Stomach smooth muscle (tissue), 2 donors: ENCODE data around the gene LHFPL5.

Experiments
- H3K27ac ChIP-seq: one replicate; pipeline ENCODE4 v1.7.0; 2013; ENCODE audit warnings: mild to moderate bottlenecking, low read length, inconsistent platforms
- H3K27me3 ChIP-seq, 2 donors: one replicate each; pipeline ENCODE4 v1.7.0; 2013; ENCODE audit warnings: low read length in 2 of 2; ENCODE audit not compliant: insufficient read depth in 2 of 2, control insufficient read depth in 1 of 2
- H3K36me3 ChIP-seq, 2 donors: one replicate each; pipeline ENCODE4 v1.7.0; 2013; ENCODE audit warnings: low read length in 2 of 2; ENCODE audit not compliant: control insufficient read depth in 2 of 2, insufficient read depth in 2 of 2
- H3K4me1 ChIP-seq: one replicate; pipeline ENCODE4 v1.7.0; 2013; ENCODE audit warnings: low read length; ENCODE audit not compliant: control insufficient read depth, insufficient read depth
- H3K4me3 ChIP-seq, 2 donors: one replicate each; pipeline ENCODE4 v1.7.0; 2013; ENCODE audit warnings: low read length in 2 of 2
- H3K9ac ChIP-seq, 2 donors: one replicate each; pipeline ENCODE4 v1.7.0; 2013; ENCODE audit warnings: low read length in 2 of 2, mild to moderate bottlenecking in 1 of 2
- H3K9me3 ChIP-seq, 2 donors: one replicate each; pipeline ENCODE4 v1.7.0; 2013; ENCODE audit warnings: low read length in 2 of 2; ENCODE audit not compliant: control insufficient read depth in 2 of 2
- donor health status: healthy.
- donor health status: Pancreatic carcinoma.

Gene LHFPL5

DNA sequence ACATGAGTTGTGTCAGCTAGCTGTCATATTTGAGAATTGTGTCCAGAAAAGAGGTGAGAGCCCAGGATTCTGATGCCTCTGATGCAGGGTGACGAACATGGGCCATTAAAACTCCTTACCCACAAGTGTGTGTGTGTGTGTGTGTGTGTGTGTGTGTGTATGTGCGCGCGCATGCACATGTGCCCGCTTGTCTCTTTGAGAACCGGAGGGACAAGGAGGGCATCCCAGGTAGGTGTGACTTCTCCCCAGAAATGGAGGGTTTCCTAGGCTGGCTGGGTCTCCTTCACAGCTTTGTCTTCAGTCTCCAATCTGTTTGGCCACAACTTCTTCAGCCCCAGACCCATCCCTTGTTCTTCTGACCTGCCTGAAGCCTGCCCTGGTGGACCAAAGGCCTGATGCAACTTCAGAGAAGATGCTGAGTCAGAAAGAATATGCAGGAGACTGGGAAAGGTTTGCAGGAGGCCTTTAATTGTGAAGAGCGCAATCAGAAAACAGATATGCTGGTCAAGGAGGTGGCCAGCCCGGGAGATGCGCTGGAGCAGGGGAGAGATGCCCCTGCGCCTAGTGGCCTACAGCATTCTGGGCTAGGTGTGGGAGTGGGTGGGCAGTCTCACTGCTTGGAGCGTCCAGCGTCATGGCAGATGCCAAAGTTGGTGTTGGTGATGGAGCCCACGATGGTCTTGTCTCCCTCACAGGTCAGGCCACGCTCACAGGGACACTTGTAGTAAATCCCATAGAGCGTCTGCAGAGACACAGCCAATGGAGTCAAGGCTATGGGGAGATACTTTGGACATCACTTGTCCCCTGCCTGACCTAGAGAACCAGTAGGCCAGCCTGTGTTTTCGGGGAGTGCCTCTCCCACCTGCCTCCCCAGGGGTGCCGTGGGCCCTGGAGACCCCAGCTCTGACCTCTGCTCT lies 10.4 kb upstream of the LHFPL5 start:
- H3K9ac ChIP-seq = no peak overlapping the region
- H3K27me3 ChIP-seq = peaks cover 0 to 34% of the 10 kb centered on the region in 2 donors
- H3K9me3 ChIP-seq = no peaks in the 10 kb centered on the region
- no peaks in the 10 kb centered on the region for H3K4me1 ChIP-seq
- no peaks in the 10 kb centered on the region for H3K36me3 ChIP-seq
- H3K4me3 ChIP-seq = no peak overlapping the region
- H3K27ac ChIP-seq = no peak overlapping the region

DNA sequence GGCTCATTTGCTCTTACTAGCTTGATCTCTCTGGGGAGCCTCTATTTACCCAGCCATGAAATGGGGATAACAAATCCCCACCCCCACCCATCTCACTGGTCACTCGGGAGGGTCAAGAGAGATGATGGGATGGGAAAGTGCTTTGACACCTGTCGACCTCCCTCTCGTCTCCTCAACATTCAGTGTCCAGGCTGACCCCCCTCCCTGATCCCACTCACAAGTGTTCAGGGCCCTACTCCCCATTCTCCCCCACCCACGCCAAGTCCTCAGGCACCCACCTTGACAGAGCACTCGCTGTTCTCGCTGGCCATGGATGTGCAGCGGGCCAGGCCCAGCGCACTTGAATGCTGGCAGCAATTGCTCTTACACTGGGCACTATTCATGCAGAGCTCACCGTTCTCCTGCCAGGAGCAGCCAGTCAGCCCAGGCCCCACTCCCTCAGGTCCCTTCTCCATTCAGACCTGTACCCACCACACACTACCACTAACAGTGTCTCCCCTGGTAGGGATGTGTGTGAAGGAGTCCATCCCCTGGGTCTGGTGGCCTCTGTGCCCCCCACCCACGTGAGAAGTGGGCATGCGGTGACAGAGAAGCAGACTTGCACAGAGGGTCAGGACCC lies 9.6 kb upstream of the LHFPL5 start:
- Histone ChIP-seq H3K4me1 (no peaks in the 10 kb centered on the region), H3K27ac (no peak overlapping the region), H3K9me3 (no peaks in the 10 kb centered on the region), H3K36me3 (no peaks in the 10 kb centered on the region), H3K27me3 (peaks cover 0 to 33% of the 10 kb centered on the region in 2 donors), H3K9ac (no peak overlapping the region), H3K4me3 (no peak overlapping the region)

DNA sequence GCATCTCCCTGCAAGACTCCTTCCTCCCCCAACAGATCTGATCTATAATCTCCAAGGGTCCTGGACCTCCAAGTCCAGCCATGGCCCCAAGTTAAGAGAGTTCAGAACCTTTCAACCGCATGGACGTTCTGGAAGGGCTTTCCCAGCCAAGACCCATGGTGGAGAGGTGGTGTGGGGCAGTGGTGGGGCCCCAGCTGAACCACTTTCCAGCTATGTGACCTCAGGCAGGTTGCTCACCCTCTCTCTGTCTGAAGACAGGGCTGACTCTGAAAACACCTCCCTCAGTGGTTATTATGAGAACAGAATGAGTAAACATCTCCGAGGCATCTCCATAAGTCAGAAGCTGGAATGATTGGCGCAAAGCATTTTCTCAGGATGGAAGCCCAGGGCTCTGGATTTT lies 8.9 kb upstream of the LHFPL5 start:
- no peaks in the 10 kb centered on the region for H3K4me1 ChIP-seq
- H3K4me3 ChIP-seq = no peak overlapping the region
- H3K27ac ChIP-seq = no peak overlapping the region
- H3K36me3 ChIP-seq = no peaks in the 10 kb centered on the region
- H3K27me3 ChIP-seq = peaks cover 0 to 31% of the 10 kb centered on the region in 2 donors
- no peak overlapping the region for H3K9ac ChIP-seq
- no peaks in the 10 kb centered on the region for H3K9me3 ChIP-seq

DNA sequence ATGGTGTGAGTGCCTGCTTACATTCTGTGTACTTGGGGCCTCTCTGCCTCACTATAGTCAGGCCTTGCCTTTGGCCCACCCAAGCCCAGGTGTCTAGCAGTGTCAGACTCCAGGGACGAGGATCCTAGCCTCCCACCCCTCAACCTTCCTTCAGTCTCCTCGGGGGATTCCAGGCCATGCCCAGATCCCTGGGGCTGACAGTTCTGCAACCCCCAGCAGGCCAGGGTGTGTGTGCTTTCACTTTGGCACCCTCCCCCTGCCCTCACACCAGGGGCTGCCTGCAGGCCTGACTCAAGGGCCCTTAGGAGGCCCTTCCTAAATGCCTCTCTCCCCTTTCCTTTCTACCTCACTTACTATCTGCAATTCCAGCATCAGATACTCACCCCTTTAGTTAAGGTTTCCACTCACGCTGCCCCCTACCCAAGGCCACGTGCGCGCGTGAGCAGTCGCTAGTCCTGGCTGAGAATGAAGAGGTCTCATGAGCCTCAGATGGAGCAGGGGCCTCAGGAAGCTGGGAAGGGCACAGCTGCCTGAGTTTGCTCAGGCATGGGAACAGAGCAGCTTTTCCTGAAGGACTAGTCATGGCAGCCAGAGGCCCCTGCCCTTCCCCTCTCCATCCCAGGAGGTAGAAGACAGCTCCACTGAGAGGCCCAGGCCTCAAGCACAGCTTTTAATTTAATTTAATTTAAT lies 7.2 kb upstream of the LHFPL5 start:
- H3K27ac ChIP-seq = no peak overlapping the region
- no peaks in the 10 kb centered on the region for H3K9me3 ChIP-seq
- no peaks in the 10 kb centered on the region for H3K4me1 ChIP-seq
- H3K36me3 ChIP-seq = no peaks in the 10 kb centered on the region
- peaks cover 0 to 25% of the 10 kb centered on the region in 2 donors for H3K27me3 ChIP-seq
- H3K9ac ChIP-seq = no peak overlapping the region
- H3K4me3 ChIP-seq = no peak overlapping the region

DNA sequence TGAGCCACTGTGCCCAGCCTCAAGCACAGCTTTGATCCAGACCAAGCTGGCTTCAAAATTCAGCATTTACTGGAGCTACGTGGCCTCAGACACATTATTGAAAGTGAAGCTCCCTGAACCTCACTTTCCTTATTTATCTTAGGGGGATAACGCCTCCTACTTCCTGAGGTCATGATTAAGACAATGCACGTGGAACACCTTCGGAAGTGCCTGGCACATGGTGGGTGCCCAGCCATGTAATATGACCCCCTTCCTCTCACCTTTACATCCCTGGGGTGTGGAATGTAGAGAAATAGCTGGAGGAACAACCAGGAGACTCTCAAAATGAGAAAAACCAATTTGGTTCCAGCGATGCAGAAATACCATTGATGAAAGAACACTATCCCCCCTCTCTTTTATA lies 6.4 kb upstream of the LHFPL5 start:
- Histone ChIP-seq H3K4me1 (no peaks in the 10 kb centered on the region), H3K27me3 (peaks cover 0 to 21% of the 10 kb centered on the region in 2 donors), H3K9me3 (no peaks in the 10 kb centered on the region), H3K9ac (no peak overlapping the region), H3K27ac (no peak overlapping the region), H3K4me3 (no peak overlapping the region), H3K36me3 (no peaks in the 10 kb centered on the region)

DNA sequence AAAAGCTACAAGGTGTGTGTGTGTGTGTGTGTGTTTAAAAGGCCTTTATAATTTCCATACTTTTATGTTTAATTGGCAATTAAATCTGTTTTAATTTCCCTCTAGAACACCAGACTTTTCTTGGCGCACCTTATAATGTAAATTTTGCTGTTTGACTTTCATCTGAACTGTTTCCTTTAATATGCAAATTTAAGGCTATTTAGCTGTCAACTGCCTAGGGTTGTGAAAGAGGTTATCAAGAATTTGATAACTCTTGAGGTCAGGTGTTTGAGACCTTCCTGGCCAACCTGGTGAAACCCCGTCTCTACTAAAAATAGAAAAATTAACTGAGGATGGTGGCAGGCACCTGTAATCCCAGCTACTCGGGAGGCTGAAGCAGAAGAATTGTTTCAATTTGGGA lies 4.0 kb upstream of the LHFPL5 start:
- Histone ChIP-seq H3K36me3 (no peaks in the 10 kb centered on the region), H3K4me1 (no peaks in the 10 kb centered on the region), H3K27ac (no peak overlapping the region), H3K27me3 (peaks cover 7 to 24% of the 10 kb centered on the region in 2 donors), H3K9ac (no peak overlapping the region), H3K9me3 (no peaks in the 10 kb centered on the region), H3K4me3 (no peak overlapping the region)

DNA sequence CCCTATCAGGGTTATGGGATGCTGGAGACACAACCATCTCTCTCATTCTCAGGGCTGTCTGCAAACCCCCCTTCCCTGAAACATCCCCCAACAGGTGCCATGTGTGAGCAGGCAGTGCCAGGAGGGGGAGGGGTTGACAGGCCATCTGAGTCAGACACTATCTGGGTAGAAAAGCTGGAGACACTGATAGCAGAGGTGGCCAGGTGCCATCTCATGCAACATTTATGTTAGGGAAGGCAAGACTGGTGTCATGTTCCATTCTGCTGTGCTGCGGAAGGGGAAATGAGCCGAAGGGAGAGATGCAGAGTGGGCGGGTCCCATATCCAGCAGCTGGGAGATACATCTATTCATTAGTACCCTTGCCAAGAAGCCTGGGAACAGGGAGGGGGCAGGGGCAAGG lies 3.5 kb downstream of the LHFPL5 start:
- Histone ChIP-seq H3K9me3 (no peaks in the 10 kb centered on the region), H3K4me3 (no peak overlapping the region), H3K36me3 (no peaks in the 10 kb centered on the region), H3K9ac (no peak overlapping the region), H3K27me3 (peaks cover 17 to 18% of the 10 kb centered on the region in 2 donors), H3K4me1 (no peaks in the 10 kb centered on the region), H3K27ac (no peak overlapping the region)

DNA sequence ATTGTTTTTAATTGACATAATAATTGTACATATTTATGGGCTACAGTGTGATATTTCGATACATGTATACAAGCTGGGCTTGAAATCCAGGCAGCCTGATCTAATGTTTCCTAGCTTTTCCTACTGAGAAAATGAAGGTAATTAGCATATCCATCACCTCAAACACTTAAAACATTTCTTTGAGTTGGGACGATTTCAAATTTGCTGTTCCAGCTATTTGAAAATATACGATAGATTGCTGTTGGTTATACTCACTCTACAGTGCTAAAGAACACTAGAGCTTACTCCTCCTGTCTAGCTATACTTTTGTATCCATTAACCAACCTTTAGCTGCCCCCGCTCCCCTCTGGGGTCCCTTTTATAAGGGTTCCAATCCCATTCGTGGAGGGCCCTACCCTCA lies 4.7 kb downstream of the LHFPL5 start:
- Histone ChIP-seq H3K27me3 (peaks cover 17 to 18% of the 10 kb centered on the region in 2 donors), H3K4me1 (no peaks in the 10 kb centered on the region), H3K9me3 (no peaks in the 10 kb centered on the region)

DNA sequence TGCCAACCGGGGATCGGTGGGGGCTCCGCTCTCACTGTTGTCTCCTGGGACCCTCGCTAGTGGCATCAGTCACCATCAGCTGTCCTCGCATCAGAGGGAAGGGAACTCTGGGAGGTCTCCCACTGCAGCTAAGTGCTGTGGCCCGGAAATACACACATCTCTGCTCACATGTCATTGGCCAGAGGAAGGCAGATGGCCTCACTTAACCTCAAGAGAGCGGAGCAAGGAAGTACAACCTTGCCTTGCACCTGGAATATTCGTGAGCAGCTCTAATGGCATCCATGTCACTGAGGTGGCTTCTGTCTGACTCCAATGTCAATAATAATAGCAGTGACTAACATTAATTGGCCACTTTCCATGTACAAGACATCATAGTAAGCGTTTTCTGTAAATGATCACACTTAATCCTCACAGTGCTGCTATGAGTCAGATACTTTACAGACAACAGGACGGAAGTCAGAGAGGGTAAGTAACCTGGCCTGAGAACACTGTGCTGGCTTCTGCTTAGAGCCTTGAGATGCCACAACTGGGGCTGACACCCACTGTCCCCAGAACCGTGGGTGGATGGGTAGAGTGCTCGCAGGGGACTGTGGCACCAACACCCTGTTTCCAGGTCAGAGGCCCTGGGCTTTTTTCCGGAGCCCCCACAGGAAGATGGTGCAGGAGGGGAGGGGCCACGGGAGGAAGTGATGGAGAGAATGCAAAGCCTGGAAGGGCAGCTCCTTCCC lies 6.0 kb downstream of the LHFPL5 start:
- Histone ChIP-seq H3K4me1 (no peaks in the 10 kb centered on the region), H3K9ac (no peak overlapping the region), H3K4me3 (no peak overlapping the region), H3K27me3 (peaks cover 8 to 10% of the 10 kb centered on the region in 2 donors), H3K27ac (no peak overlapping the region), H3K36me3 (no peaks in the 10 kb centered on the region), H3K9me3 (no peaks in the 10 kb centered on the region)

More for the DNA sequence above, 4.7 kb downstream of the LHFPL5 start:
- no peak overlapping the region for H3K4me3 ChIP-seq
- H3K27ac ChIP-seq = no peak overlapping the region
- no peaks in the 10 kb centered on the region for H3K36me3 ChIP-seq
- H3K9ac ChIP-seq = no peak overlapping the region

DNA sequence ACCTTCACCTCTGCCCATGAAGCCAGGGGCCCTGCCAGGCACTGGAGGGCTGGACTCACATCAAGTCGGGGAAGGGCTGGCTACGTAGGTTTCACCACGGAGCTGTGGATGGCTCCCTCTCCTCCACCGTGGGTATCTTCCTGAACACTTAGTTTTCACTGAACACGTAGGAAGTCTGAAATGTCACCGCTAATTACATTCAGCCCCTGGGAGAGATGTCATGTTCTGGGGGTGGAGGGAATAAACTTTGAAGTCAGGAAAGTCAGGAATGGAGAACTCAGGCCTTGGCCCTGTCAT lies 6.5 kb downstream of the LHFPL5 start:
- no peak overlapping the region for H3K4me3 ChIP-seq
- H3K4me1 ChIP-seq = no peaks in the 10 kb centered on the region
- H3K27me3 ChIP-seq = peaks cover 6% of the 10 kb centered on the region in 2 donors
- no peak overlapping the region for H3K9ac ChIP-seq
- no peaks in the 10 kb centered on the region for H3K9me3 ChIP-seq
- no peaks in the 10 kb centered on the region for H3K36me3 ChIP-seq
- no peak overlapping the region for H3K27ac ChIP-seq
